Endothelial cell of umbilical vein (primary cell): ENCODE results near the gene PEX5L. TPM values are rescaled to one million over a fixed set of nuclear protein-coding genes. Genes with fewer than 3 reads are reported as not detected.

ENCODE experiments used
- BruUV-seq: library from RNA; stranded (reverse); fragments of 400-500 nt; replicated peaks from 2 replicates; lab custom pipeline; 2021; lab: Mats Ljungman, UMichigan
- CTCF ChIA-PET: fragments of 300-600, 350-600 bp; sonication (Branson Sonifier 250); formaldehyde crosslinking; loops from one replicate; lab custom pipeline; 2021; ENCODE audit warnings: antibody characterized with exemption, inconsistent platforms; lab: Charles Lee
- POLR2A ChIA-PET: fragments of 300-600, 350-600 bp; sonication (Branson Sonifier 250); formaldehyde crosslinking; loops from one replicate; lab custom pipeline; 2021; ENCODE audit warnings: antibody characterized with exemption, inconsistent platforms; lab: Charles Lee
- DNase-seq: peaks from one replicate; pipeline ENCODE4 v3.0.0-alpha.2; 2011; ENCODE audit warnings: low read depth, low spot score
- FAIRE-seq: peaks from 2 replicates; lab custom pipeline; 2011; peaks lifted over from hg19 to GRCh38; lab: Jason Lieb, UNC
- H2AFZ ChIP-seq: 2 replicates; pipeline ENCODE4 v1.6.0; 2012; ENCODE audit warnings: low read depth, low read length, control low read depth, inconsistent platforms
- H3K27ac ChIP-seq: 2 replicates; pipeline ENCODE4 v1.5.1; 2011; ENCODE audit warnings: low read depth, mild to moderate bottlenecking, control low read depth, low read length, moderate library complexity; ENCODE audit not compliant: insufficient read depth
- H3K27me3 ChIP-seq, 2 experiments: 2 replicates each; pipeline versions ENCODE4 v1.6.0 to v1.6.1; 2011; ENCODE audit warnings: low read length in 2 of 2, mixed read lengths in 1 of 2; ENCODE audit not compliant: control insufficient read depth in 2 of 2, insufficient read depth in 2 of 2
- H3K36me3 ChIP-seq, 2 experiments: 2 replicates in 1 of 2; 3 replicates in 1 of 2; pipeline ENCODE4 v1.5.1; 2011; ENCODE audit warnings: low read length in 2 of 2, mild to moderate bottlenecking in 1 of 2, moderate library complexity in 1 of 2; ENCODE audit not compliant: control insufficient read depth in 2 of 2, insufficient read depth in 2 of 2; ENCODE audit errors: extremely low read depth in 1 of 2
- H3K4me1 ChIP-seq: 3 replicates; pipeline ENCODE4 v1.5.1; 2011; ENCODE audit warnings: mild to moderate bottlenecking, low read length; ENCODE audit not compliant: control insufficient read depth, insufficient read depth; ENCODE audit errors: extremely low read depth
- H3K4me2 ChIP-seq: 2 replicates; pipeline ENCODE4 v1.6.1; 2011; ENCODE audit warnings: low read length, control low read depth, mixed read lengths; ENCODE audit not compliant: insufficient read depth
- H3K4me3 ChIP-seq, 3 experiments: fragments of 200-600 bp in 1 of 3; sonication (generic), shearing (Covaris generic) in 1 of 3; replicated peaks in 1 of 3; 2 replicates each; pipeline ENCODE4 v1.5.1; 2011 to 2016; ENCODE audit warnings: control low read depth in 3 of 3, low read length in 3 of 3, mild to moderate bottlenecking in 2 of 3, inconsistent platforms in 1 of 3, low read depth in 1 of 3, moderate library complexity in 1 of 3; ENCODE audit not compliant: insufficient read depth in 1 of 3
- H3K79me2 ChIP-seq: 2 replicates; pipeline ENCODE4 v1.6.0; 2012; ENCODE audit warnings: low read length, inconsistent platforms; ENCODE audit not compliant: control insufficient read depth, insufficient read depth
- H3K9ac ChIP-seq: replicated peaks from 2 replicates; pipeline ENCODE3; 2011; ENCODE audit warnings: low read length, control low read depth; ENCODE audit not compliant: insufficient read depth; ENCODE audit errors: extremely low read depth
- H3K9me1 ChIP-seq: replicated peaks from 3 replicates; pipeline ENCODE4 v1.6.0; 2011; ENCODE audit warnings: mild to moderate bottlenecking, low read length; ENCODE audit not compliant: control insufficient read depth, insufficient read depth; ENCODE audit errors: extremely low read depth
- H3K9me3 ChIP-seq: replicated peaks from 2 replicates; pipeline ENCODE4 v1.5.1; 2012; ENCODE audit warnings: low read length, inconsistent platforms; ENCODE audit not compliant: control insufficient read depth, insufficient read depth
- H4K20me1 ChIP-seq: replicated peaks from 2 replicates; pipeline ENCODE3; 2011; ENCODE audit warnings: mild to moderate bottlenecking, low read length; ENCODE audit not compliant: control insufficient read depth, insufficient read depth; ENCODE audit errors: extremely low read depth
- CTCF ChIP-seq, 2 donors: IDR thresholded peaks; 1 replicate in 1 of 2; 2 replicates in 1 of 2; pipeline ENCODE4 v1.5.1; 2011; ENCODE audit warnings: low read length in 2 of 2, mild to moderate bottlenecking in 2 of 2, moderate library complexity in 2 of 2, control low read depth in 1 of 2, inconsistent platforms in 1 of 2, low read depth in 1 of 2; ENCODE audit not compliant: insufficient read depth in 1 of 2; ENCODE audit errors: extremely low read depth in 1 of 2
- EZH2 ChIP-seq: IDR thresholded peaks from 2 replicates; pipeline ENCODE4 v1.6.1; 2012; ENCODE audit warnings: borderline replicate concordance, low read depth, mild to moderate bottlenecking, moderate library complexity, low read length, inconsistent platforms; ENCODE audit not compliant: severe bottlenecking
- FOS ChIP-seq: IDR thresholded peaks from 2 replicates; pipeline ENCODE4 v1.6.1; 2011; ENCODE audit warnings: mild to moderate bottlenecking, low read length, moderate library complexity, borderline replicate concordance; ENCODE audit not compliant: insufficient read depth
- GATA2 ChIP-seq: IDR thresholded peaks from 2 replicates; pipeline ENCODE4 v1.7.0; 2011; ENCODE audit warnings: low read depth, mild to moderate bottlenecking, moderate library complexity, mixed read lengths, low read length; ENCODE audit not compliant: insufficient read length, insufficient read depth
- JUN ChIP-seq: IDR thresholded peaks from 2 replicates; pipeline ENCODE4 v1.6.1; 2011; ENCODE audit warnings: borderline replicate concordance, low read depth; ENCODE audit not compliant: insufficient read length, insufficient read depth
- MAX ChIP-seq: IDR thresholded peaks from 2 replicates; pipeline ENCODE4 v1.6.1; 2011; ENCODE audit not compliant: insufficient read depth, insufficient read length
- MYC ChIP-seq: IDR thresholded peaks from one replicate; pipeline ENCODE4 v1.6.1; 2011; ENCODE audit warnings: mild to moderate bottlenecking, low read depth, low read length
- POLR2A ChIP-seq: IDR thresholded peaks from 2 replicates; pipeline ENCODE4 v1.6.1; 2012; ENCODE audit warnings: low read depth, mild to moderate bottlenecking, control low read depth, low read length
- POLR2AphosphoS5 ChIP-seq: IDR thresholded peaks from 2 replicates; pipeline ENCODE4 v1.6.1; 2012; ENCODE audit warnings: low read depth, mild to moderate bottlenecking, control low read depth, low read length, moderate library complexity; ENCODE audit not compliant: insufficient read depth
- dilution Hi-C: fragments of 300-500 bp; cut with MboI; formaldehyde crosslinking; loops from one replicate; pipeline ENCODE4 v1.15.0; 2019; ENCODE audit warnings: low sequenced_read_pairs; ENCODE audit not compliant: extremely low pct_ligation_motif_present
- intact Hi-C: fragments of 100-400 bp; cut with micrococcal nuclease; formaldehyde crosslinking; loops from one replicate; pipeline ENCODE4 v1.10.0; 2022
- polyA plus RNA-seq, 4 experiments: library from polyadenylated mRNA; depleted of rRNA in 3 of 4; stranded (reverse) in 3 of 4; unstranded in 1 of 4; fragments of >200 nt; gene quantifications; 2 replicates each; pipeline versions ENCODE4 v1.2.1 to v1.2.3, GENCODE V29; 2011 to 2012; ENCODE audit warnings: missing spikeins in 1 of 4
- total RNA-seq: library from RNA; stranded (reverse); gene quantifications from 2 replicates; pipeline ENCODE4 v1.2.3, GENCODE V29; 2021

The PEX5L gene
- total and polyA plus RNA-seq, 2 donors (not counting 3 experiments of a cell fraction or from before 2014, with no cell fraction given) = not detected

- FAIRE-seq (no peak), DNase-seq (no peak)
- Histone ChIP-seq H2AFZ (no peak overlapping the region), H3K9ac (no peak overlapping the region), H3K27ac (no peak overlapping the region), H4K20me1 (no peaks in the 10 kb centered on the region), H3K27me3 (peaks cover 0 to 2% of the 10 kb centered on the region in 2 experiments), H3K4me1 (no peaks in the 10 kb centered on the region), H3K9me3 (no peaks in the 10 kb centered on the region), H3K9me1 (no peaks in the 10 kb centered on the region), H3K36me3 (no peaks in the 10 kb centered on the region), H3K4me3 (no peak overlapping the region), H3K4me2 (no peak overlapping the region), H3K79me2 (no peaks in the 10 kb centered on the region)
- intact Hi-C loops = no loop called here
- dilution Hi-C loops = no loop called here
- ChIA-PET CTCF (interaction anchor here (1.0 to 2.6 kb wide), 3 partner anchors 11 to 754 kb away, joined by 3 to 6 read pairs (median 4); no protein-coding TSS in a partner anchor), POLR2A (no interaction called here)
- TF ChIP-seq GATA2 (no peak), FOS (no peak), MYC (no peak), EZH2 (no peak), CTCF (IDR thresholded peaks at IDR 0.05; ENCODE audit: extremely low read depth in 1 of 2, insufficient read depth in 1 of 2, low read depth in 1 of 2, low read length in 2 of 2) (no peak), POLR2AphosphoS5 (no peak), MAX (no peak), POLR2A (no peak), JUN (no peak)
- BruUV-seq = no TSS peak
These were observed 195.8 kb downstream of the PEX5L start for GRCh38 chr3:179840985-179841384.
